Measurements from ENCODE around the gene ZC3H6.

The ZC3H6 gene

GRCh38 chr2:112295407-112296078, 20.1 kb downstream of the ZC3H6 start:
- H3K4me3 ChIP-seq, result no peak overlapping the region
- H3K27me3 ChIP-seq, result no peaks in the 10 kb centered on the region
- no peaks in the 10 kb centered on the region for H3K4me1 ChIP-seq
- peaks cover 5% of the 10 kb centered on the region; the same call in 1 of the 2 replicates for H3K36me3 ChIP-seq
- H3K9ac ChIP-seq, result no peak overlapping the region
- no peaks in the 10 kb centered on the region for H4K20me1 ChIP-seq
- TF ChIP-seq Cebpa-rat (IDR thresholded peaks at IDR 0.05), result no peak
- no peak overlapping the region for H3K27ac ChIP-seq
- H3K9me3 ChIP-seq, result no peaks in the 10 kb centered on the region
- H3K4me2 ChIP-seq, result no peak overlapping the region

- Histone ChIP-seq H3K27ac (no peak overlapping the region), H4K20me1 (no peaks in the 10 kb centered on the region), H3K4me1 (no peaks in the 10 kb centered on the region), H3K9me3 (no peaks in the 10 kb centered on the region), H3K4me2 (no peak overlapping the region), H3K9ac (no peak overlapping the region), H3K36me3 (peaks cover 11% of the 10 kb centered on the region; the same call in 1 of the 2 replicates), H3K4me3 (no peak overlapping the region), H3K27me3 (no peaks in the 10 kb centered on the region)
- TF ChIP-seq Cebpa-rat (IDR thresholded peaks at IDR 0.05), result no peak
These were observed 21.0 kb downstream of the ZC3H6 start for GRCh38 chr2:112296407-112296806.

GRCh38 chr2:112301171-112301584, 25.8 kb downstream of the ZC3H6 start:
- no peaks in the 10 kb centered on the region for H4K20me1 ChIP-seq
- H3K4me3 ChIP-seq, result no peak overlapping the region
- no peak overlapping the region for H3K9ac ChIP-seq
- TF ChIP-seq Cebpa-rat (IDR thresholded peaks at IDR 0.05), result no peak
- H3K4me2 ChIP-seq, result no peak overlapping the region
- peaks cover 11% of the 10 kb centered on the region; the same call in 1 of the 2 replicates for H3K36me3 ChIP-seq
- no peaks in the 10 kb centered on the region for H3K27me3 ChIP-seq
- no peak overlapping the region for H3K27ac ChIP-seq
- no peaks in the 10 kb centered on the region for H3K4me1 ChIP-seq
- no peaks in the 10 kb centered on the region for H3K9me3 ChIP-seq

GRCh38 chr2:112301973-112302372, 26.6 kb downstream of the ZC3H6 start:
- Histone ChIP-seq H3K4me1 (no peaks in the 10 kb centered on the region), H4K20me1 (no peaks in the 10 kb centered on the region)
- no peak for TF ChIP-seq Cebpa-rat (IDR thresholded peaks at IDR 0.05)

GRCh38 chr2:112304298-112304941, 29.0 kb downstream of the ZC3H6 start:
- Histone ChIP-seq H3K9ac (no peak overlapping the region), H3K36me3 (peaks cover 14% of the 10 kb centered on the region; the same call in 1 of the 2 replicates), H3K4me2 (no peak overlapping the region), H4K20me1 (no peaks in the 10 kb centered on the region), H3K27me3 (no peaks in the 10 kb centered on the region), H3K4me3 (no peak overlapping the region), H3K27ac (no peak overlapping the region), H3K4me1 (no peaks in the 10 kb centered on the region), H3K9me3 (no peaks in the 10 kb centered on the region)
- no peak for TF ChIP-seq Cebpa-rat (IDR thresholded peaks at IDR 0.05)

More at GRCh38 chr2:112301973-112302372, 26.6 kb downstream of the ZC3H6 start:
- H3K36me3 ChIP-seq, result peaks cover 14% of the 10 kb centered on the region; the same call in 1 of the 2 replicates
- H3K4me3 ChIP-seq, result no peak overlapping the region
- no peak overlapping the region for H3K4me2 ChIP-seq
- no peak overlapping the region for H3K27ac ChIP-seq
- no peak overlapping the region for H3K9ac ChIP-seq
- no peaks in the 10 kb centered on the region for H3K9me3 ChIP-seq
- H3K27me3 ChIP-seq, result no peaks in the 10 kb centered on the region

GRCh38 chr2:112305132-112305531, 29.7 kb downstream of the ZC3H6 start:
- Histone ChIP-seq H4K20me1 (no peaks in the 10 kb centered on the region), H3K9ac (no peak overlapping the region), H3K27me3 (no peaks in the 10 kb centered on the region), H3K36me3 (peaks cover 13% of the 10 kb centered on the region; the same call in 1 of the 2 replicates), H3K4me2 (no peak overlapping the region), H3K27ac (no peak overlapping the region), H3K4me3 (no peak overlapping the region), H3K9me3 (no peaks in the 10 kb centered on the region), H3K4me1 (no peaks in the 10 kb centered on the region)
- TF ChIP-seq Cebpa-rat (IDR thresholded peaks at IDR 0.05), result no peak

GRCh38 chr2:112310906-112311305, 35.5 kb downstream of the ZC3H6 start:
- no peak overlapping the region for H3K4me2 ChIP-seq
- H3K9me3 ChIP-seq, result no peaks in the 10 kb centered on the region
- TF ChIP-seq Cebpa-rat (IDR thresholded peaks at IDR 0.05), result no peak
- no peaks in the 10 kb centered on the region for H4K20me1 ChIP-seq
- no peak overlapping the region for H3K4me3 ChIP-seq
- H3K27ac ChIP-seq, result no peak overlapping the region
- 0 out of 2 replicates have a peak, but pooled peaks cover 4% of the 10 kb centered on the region for H3K36me3 ChIP-seq
- H3K27me3 ChIP-seq, result no peaks in the 10 kb centered on the region
- no peaks in the 10 kb centered on the region for H3K4me1 ChIP-seq
- no peak overlapping the region for H3K9ac ChIP-seq

- no peak overlapping the region for H3K4me2 ChIP-seq
- no peak overlapping the region for H3K4me3 ChIP-seq
- H3K4me1 ChIP-seq, result no peaks in the 10 kb centered on the region
- H3K27me3 ChIP-seq, result no peaks in the 10 kb centered on the region
- no peak overlapping the region for H3K27ac ChIP-seq
- H3K9ac ChIP-seq, result no peak overlapping the region
- H4K20me1 ChIP-seq, result no peaks in the 10 kb centered on the region
- no peak for TF ChIP-seq Cebpa-rat (IDR thresholded peaks at IDR 0.05)
- no peaks in the 10 kb centered on the region for H3K9me3 ChIP-seq
- no peaks in the 10 kb centered on the region for H3K36me3 ChIP-seq
These were observed 36.5 kb downstream of the ZC3H6 start for GRCh38 chr2:112311932-112312331.

GRCh38 chr2:112312821-112313220, 37.4 kb downstream of the ZC3H6 start:
- H3K36me3 ChIP-seq, result no peaks in the 10 kb centered on the region
- H3K4me2 ChIP-seq, result no peak overlapping the region

GRCh38 chr2:112314856-112315255, 39.5 kb downstream of the ZC3H6 start:
- Histone ChIP-seq H3K4me2 (no peak overlapping the region), H3K9ac (no peak overlapping the region), H3K4me1 (no peaks in the 10 kb centered on the region), H4K20me1 (no peaks in the 10 kb centered on the region), H3K4me3 (no peak overlapping the region), H3K36me3 (no peaks in the 10 kb centered on the region), H3K27ac (no peak overlapping the region), H3K27me3 (no peaks in the 10 kb centered on the region), H3K9me3 (no peaks in the 10 kb centered on the region)
- TF ChIP-seq Cebpa-rat (IDR thresholded peaks at IDR 0.05), result no peak

More at GRCh38 chr2:112312821-112313220, 37.4 kb downstream of the ZC3H6 start:
- TF ChIP-seq Cebpa-rat (IDR thresholded peaks at IDR 0.05), result no peak
- H3K4me1 ChIP-seq, result no peaks in the 10 kb centered on the region
- H3K9me3 ChIP-seq, result no peaks in the 10 kb centered on the region
- H3K4me3 ChIP-seq, result no peak overlapping the region
- H3K27me3 ChIP-seq, result no peaks in the 10 kb centered on the region
- H3K27ac ChIP-seq, result no peak overlapping the region
- no peak overlapping the region for H3K9ac ChIP-seq
- H4K20me1 ChIP-seq, result no peaks in the 10 kb centered on the region

Measured in BLaER1 (cell line).